Activated T-cell treated with anti-CD3 and anti-CD28 coated beads, Interleukin-2, amount 50 U/mL, for 72 hours (primary cell): ENCODE results near the gene HMCN2. TPM values are rescaled to one million over a fixed set of nuclear protein-coding genes. Genes with fewer than 3 reads are reported as not detected.

ENCODE experiments used
- ATAC-seq, 2 donors: fragments of 150-1000 bp; cut with Tn5 transposase; replicated peaks in 1 of 2; 2 replicates each; pipeline ENCODE4 v1.10.0; 2021; ENCODE audit warnings: moderate library complexity in 2 of 2, mild to moderate bottlenecking in 1 of 2
- DNase-seq, 2 donors: peaks; one replicate each; pipeline ENCODE4 v3.0.0; 2021 to 2022; ENCODE audit warnings: mixed read lengths in 1 of 2
- H3K27ac Mint-ChIP-seq: one replicate; pipeline ENCODE4 v1.8.0; 2022; ENCODE audit warnings: mild to moderate bottlenecking, moderate library complexity, mixed read lengths
- H3K27me3 Mint-ChIP-seq: one replicate; pipeline ENCODE4 v1.8.0; 2022; ENCODE audit warnings: low read depth, mixed read lengths
- H3K36me3 Mint-ChIP-seq, 2 donors: one replicate each; pipeline ENCODE4 v1.8.0; 2022; ENCODE audit warnings: mixed read lengths in 2 of 2, mild to moderate bottlenecking in 1 of 2; ENCODE audit not compliant: insufficient read depth in 2 of 2
- H3K4me1 Mint-ChIP-seq: one replicate; pipeline ENCODE4 v1.8.0; 2022; ENCODE audit warnings: low read depth, mixed read lengths
- H3K4me3 Mint-ChIP-seq, 2 donors: one replicate each; pipeline ENCODE4 v1.8.0; 2022; ENCODE audit warnings: mild to moderate bottlenecking in 2 of 2, mixed read lengths in 2 of 2, moderate library complexity in 2 of 2
- H3K9me3 Mint-ChIP-seq, 2 donors: one replicate each; pipeline ENCODE4 v1.8.0; 2022; ENCODE audit warnings: mixed read lengths in 2 of 2
- total RNA-seq, 2 donors: library from RNA; stranded (reverse); gene quantifications; one replicate each; pipeline ENCODE4 v1.2.3, GENCODE V29; 2022

HMCN2 gene
- total RNA-seq, 2 donors from 2014 or later: 0.12 to 0.17 TPM

- no peak overlapping the region for H3K4me3 Mint-ChIP-seq
- peaks cover 1 to 4% of the 10 kb centered on the region in 2 donors for H3K36me3 Mint-ChIP-seq
- H3K27me3 Mint-ChIP-seq: no peaks in the 10 kb centered on the region
- no peak for DNase-seq
- no peak for ATAC-seq
- peaks cover 29% of the 10 kb centered on the region for H3K4me1 Mint-ChIP-seq
- H3K27ac Mint-ChIP-seq: no peak overlapping the region
- no peaks in the 10 kb centered on the region for H3K9me3 Mint-ChIP-seq
Observed at GRCh38 chr9:130234340-130235260, 31.0 kb upstream of the HMCN2 start.

DNA sequence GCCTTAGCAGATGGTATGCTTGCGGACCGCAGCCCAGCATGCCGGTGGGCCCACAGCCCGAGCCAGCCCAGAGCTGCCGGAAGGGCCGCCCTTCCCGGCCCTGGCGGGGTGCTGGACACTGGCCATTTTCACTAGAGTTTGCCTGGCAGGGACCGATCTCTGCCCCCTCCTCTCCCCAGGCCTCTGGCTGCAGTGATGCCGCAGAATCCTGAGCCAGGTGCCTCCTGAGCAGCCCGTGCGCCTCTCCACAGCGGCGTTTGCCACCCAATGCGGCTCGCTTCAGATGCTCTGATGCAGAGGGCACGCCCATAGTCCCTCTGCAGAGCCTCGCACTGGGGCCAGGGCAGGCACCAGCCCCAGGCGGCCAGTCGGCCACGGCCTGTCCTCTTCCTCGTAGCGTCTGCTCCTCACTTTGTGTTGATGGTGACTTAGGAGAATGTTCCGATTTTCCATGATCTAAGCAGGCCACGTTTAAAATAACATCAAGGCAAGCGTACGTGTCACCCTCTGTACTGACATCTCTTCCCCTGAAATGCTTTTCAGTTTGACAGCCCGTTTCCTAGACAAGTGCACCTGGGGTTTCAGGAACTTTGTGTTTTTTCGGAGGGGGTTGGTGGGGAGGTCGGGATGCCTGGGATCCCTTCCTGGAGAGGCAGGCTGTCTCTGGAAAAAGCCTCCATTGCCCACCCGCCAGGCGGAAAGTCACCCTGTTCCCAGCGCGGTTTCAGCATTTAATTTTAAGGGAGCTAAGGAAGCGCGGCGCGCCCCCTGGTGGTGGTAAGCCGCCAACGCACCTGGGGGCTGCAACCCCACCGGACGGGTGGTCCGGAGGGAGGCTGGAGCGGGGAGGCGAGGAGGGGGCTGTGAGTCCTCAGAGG is 29.8 kb upstream of the HMCN2 start:
- peaks cover 41% of the 10 kb centered on the region for H3K4me1 Mint-ChIP-seq
- no peak for ATAC-seq
- H3K9me3 Mint-ChIP-seq: no peaks in the 10 kb centered on the region
- no peak overlapping the region for H3K27ac Mint-ChIP-seq
- peaks cover 1 to 2% of the 10 kb centered on the region in 2 donors for H3K36me3 Mint-ChIP-seq
- peak overlapping the region; percentile 29 to 63 for H3K4me3 Mint-ChIP-seq
- H3K27me3 Mint-ChIP-seq: no peaks in the 10 kb centered on the region
- peak; percentile 65 to 82 for DNase-seq

GRCh38 chr9:130236436-130236985 is 29.0 kb upstream of the HMCN2 start:
- Mint-ChIP-seq H3K27me3 (no peaks in the 10 kb centered on the region), H3K9me3 (no peaks in the 10 kb centered on the region), H3K4me1 (peaks cover 45% of the 10 kb centered on the region), H3K36me3 (peaks cover 1 to 2% of the 10 kb centered on the region in 2 donors), H3K27ac (no peak overlapping the region), H3K4me3 (no peak overlapping the region)
- no peak for ATAC-seq
- no peak for DNase-seq

- Mint-ChIP-seq H3K36me3 (peaks cover 1 to 2% of the 10 kb centered on the region in 2 donors), H3K27ac (no peak overlapping the region), H3K4me1 (peaks cover 50% of the 10 kb centered on the region), H3K9me3 (no peaks in the 10 kb centered on the region), H3K4me3 (no peak overlapping the region), H3K27me3 (no peaks in the 10 kb centered on the region)
- ATAC-seq (no peak), DNase-seq (no peak)
Observed at GRCh38 chr9:130237076-130237475, 28.5 kb upstream of the HMCN2 start.

- peaks cover 55% of the 10 kb centered on the region for H3K4me1 Mint-ChIP-seq
- H3K4me3 Mint-ChIP-seq: no peak overlapping the region
- DNase-seq: no peak
- no peaks in the 10 kb centered on the region for H3K27me3 Mint-ChIP-seq
- no peak for ATAC-seq
- H3K36me3 Mint-ChIP-seq: peaks cover 0 to 1% of the 10 kb centered on the region in 2 donors
- no peak overlapping the region for H3K27ac Mint-ChIP-seq
- no peaks in the 10 kb centered on the region for H3K9me3 Mint-ChIP-seq
Observed at GRCh38 chr9:130237763-130238524, 27.6 kb upstream of the HMCN2 start.

DNA sequence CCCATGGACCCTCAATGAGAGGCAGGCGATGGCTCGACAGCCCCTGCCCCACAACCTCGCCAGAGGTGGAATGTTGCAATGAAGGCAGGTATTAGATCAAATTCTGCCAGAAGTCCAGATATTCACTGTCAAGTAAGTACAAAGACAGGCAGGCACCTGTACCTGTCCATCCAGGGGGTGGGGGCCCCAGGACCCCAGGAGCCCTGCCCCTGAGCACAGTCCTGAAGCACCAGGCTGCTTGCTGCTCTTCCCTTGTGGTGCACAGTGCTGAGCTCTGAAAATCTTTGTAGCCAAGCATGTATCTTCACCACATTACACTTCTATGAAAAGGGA is 26.2 kb upstream of the HMCN2 start:
- H3K9me3 Mint-ChIP-seq: no peaks in the 10 kb centered on the region
- H3K4me3 Mint-ChIP-seq: peak overlapping the region in 1 of 2 donors; percentile 37
- peaks cover 60% of the 10 kb centered on the region for H3K4me1 Mint-ChIP-seq
- H3K27ac Mint-ChIP-seq: no peak overlapping the region
- H3K36me3 Mint-ChIP-seq: no peaks in the 10 kb centered on the region
- peak; percentile 29 to 36 for ATAC-seq
- H3K27me3 Mint-ChIP-seq: no peaks in the 10 kb centered on the region
- DNase-seq: no peak

DNA sequence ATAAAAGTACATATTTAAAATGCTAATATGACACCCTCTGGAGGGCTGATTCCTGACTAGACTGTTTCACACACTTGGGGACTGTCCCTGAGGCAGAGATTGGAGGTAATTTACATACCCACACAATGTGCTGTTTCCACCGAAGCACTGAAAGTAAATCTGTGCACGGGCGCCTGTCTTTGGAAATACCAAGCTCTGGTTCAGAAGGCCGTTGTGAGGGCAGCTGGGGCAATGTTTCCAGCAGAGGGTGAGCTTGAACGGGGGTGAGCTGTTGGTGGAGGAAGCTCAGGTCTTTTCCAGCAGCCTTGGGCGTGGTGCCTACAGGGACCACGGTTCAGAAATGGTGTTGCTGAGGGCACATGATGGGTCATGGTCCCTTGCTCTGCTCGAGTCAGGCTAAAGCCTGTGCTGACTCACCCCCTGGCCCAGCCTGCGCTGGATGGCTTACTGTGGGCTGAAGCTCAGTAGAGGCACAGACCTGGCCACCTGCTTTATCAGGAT is 25.8 kb upstream of the HMCN2 start:
- Mint-ChIP-seq H3K4me3 (peak overlapping the region; percentile 35 to 37), H3K27me3 (no peaks in the 10 kb centered on the region), H3K4me1 (peaks cover 60% of the 10 kb centered on the region), H3K36me3 (no peaks in the 10 kb centered on the region), H3K27ac (no peak overlapping the region), H3K9me3 (no peaks in the 10 kb centered on the region)
- ATAC-seq: peak; percentile 80 to 81
- peak; percentile 52 to 59 for DNase-seq

- ATAC-seq: peak; percentile 42 to 46
- Mint-ChIP-seq H3K27ac (no peak overlapping the region), H3K36me3 (no peaks in the 10 kb centered on the region), H3K9me3 (no peaks in the 10 kb centered on the region), H3K4me3 (peak overlapping the region in 1 of 2 donors; percentile 6), H3K27me3 (no peaks in the 10 kb centered on the region), H3K4me1 (peaks cover 60% of the 10 kb centered on the region)
- peak; percentile 26 to 47 for DNase-seq
Observed at GRCh38 chr9:130240410-130241197, 25.0 kb upstream of the HMCN2 start.

DNA sequence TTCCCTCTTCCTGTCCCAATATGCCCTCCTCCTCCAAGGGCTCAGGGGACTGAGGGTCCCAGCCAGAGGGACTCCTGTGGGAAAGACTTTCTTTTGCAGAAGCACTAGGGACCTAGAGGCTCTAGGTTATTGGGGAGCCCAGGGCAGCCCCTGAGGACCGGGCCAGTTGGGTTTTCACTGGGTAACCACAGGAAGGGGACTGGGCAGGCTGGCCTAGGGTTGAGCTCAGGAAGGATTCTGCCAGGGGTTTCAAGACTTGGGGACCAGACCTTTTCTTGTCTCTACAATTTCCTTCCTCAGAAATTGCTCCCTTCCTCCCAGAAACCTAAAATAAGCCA is 24.4 kb upstream of the HMCN2 start:
- Mint-ChIP-seq H3K27ac (no peak overlapping the region), H3K36me3 (no peaks in the 10 kb centered on the region), H3K9me3 (no peaks in the 10 kb centered on the region), H3K4me1 (peaks cover 54% of the 10 kb centered on the region), H3K27me3 (no peaks in the 10 kb centered on the region), H3K4me3 (no peak overlapping the region)
- no peak for ATAC-seq
- no peak for DNase-seq

- Mint-ChIP-seq H3K27ac (no peak overlapping the region), H3K4me3 (peak overlapping the region; percentile 31 to 74), H3K27me3 (no peaks in the 10 kb centered on the region), H3K36me3 (no peaks in the 10 kb centered on the region), H3K9me3 (no peaks in the 10 kb centered on the region), H3K4me1 (peaks cover 51% of the 10 kb centered on the region)
- peak in 1 of 2 donors; percentile 1 for ATAC-seq
- DNase-seq: no peak
Observed at GRCh38 chr9:130242270-130243014, 23.1 kb upstream of the HMCN2 start.

- H3K9me3 Mint-ChIP-seq: no peaks in the 10 kb centered on the region
- H3K27me3 Mint-ChIP-seq: no peaks in the 10 kb centered on the region
- peak overlapping the region; percentile 31 to 74 for H3K4me3 Mint-ChIP-seq
- peak; percentile 77 to 85 for DNase-seq
- H3K27ac Mint-ChIP-seq: no peak overlapping the region
- ATAC-seq: peak; percentile 50 to 58
- no peaks in the 10 kb centered on the region for H3K36me3 Mint-ChIP-seq
- peaks cover 43% of the 10 kb centered on the region for H3K4me1 Mint-ChIP-seq
Observed at GRCh38 chr9:130243015-130243881, 22.3 kb upstream of the HMCN2 start.
